ENCODE results near the gene PSD. TPM values are rescaled to one million over a fixed set of nuclear protein-coding genes. Genes with fewer than 3 reads are reported as not detected.
A peak's percentile ranks its signal among the peaks of the same experiment; 100 is the strongest.

PSD gene
- total and polyA plus RNA-seq, 2 donors (not counting 1 experiment from before 2014, with no cell fraction given), result 0.07 to 5.3 TPM

GRCh38 chr10:102394079-102394800 is 24.3 kb downstream of the PSD start:
- H3K27me3 ChIP-seq (ENCODE audit: control insufficient read depth, insufficient read depth, low read length), result no peaks in the 10 kb centered on the region
- peaks cover 2% of the 10 kb centered on the region for H3K36me3 ChIP-seq (ENCODE audit: control insufficient read depth, insufficient read depth, low read length)
- peak overlapping the region; percentile 97 for H3K4me2 ChIP-seq (ENCODE audit: extremely low read depth, insufficient read depth, low read length)
- no peaks in the 10 kb centered on the region for H4K20me1 ChIP-seq (ENCODE audit: control insufficient read depth, extremely low read depth, insufficient read depth, low read length)
- H3K27ac ChIP-seq (ENCODE audit: insufficient read depth, low read length), result peak overlapping the region; percentile 95
- peak overlapping the region; percentile 84 for H2AFZ ChIP-seq (ENCODE audit: low read length)
- no peaks in the 10 kb centered on the region for H3K79me2 ChIP-seq (ENCODE audit: control insufficient read depth, insufficient read depth, low read length)
- no peaks in the 10 kb centered on the region for H3K9me3 ChIP-seq (ENCODE audit: control insufficient read depth, insufficient read depth, low read depth, low read length)
- H3K4me3 ChIP-seq (replicated peaks in 1 of 4; ENCODE audit: control extremely low read depth in 1 of 4, insufficient read depth in 1 of 4, low read depth in 3 of 4, low read length in 4 of 4), result peak overlapping the region; percentile 60 to 87 (median 68)
- TF ChIP-seq EZH2 (IDR thresholded peaks at IDR 0.05; ENCODE audit: low read length, missing control alignments), result no peak
- TF ChIP-seq CTCF (conservative IDR thresholded peaks at IDR 0.05 in 1 of 2, IDR thresholded peaks at IDR 0.05 in 1 of 2; ENCODE audit: low read depth in 1 of 2, low read length in 2 of 2), result peak in 1 of 2 donors; percentile 78
- peak; percentile 86 to 90 for DNase-seq (ENCODE audit: low read depth in 2 of 2)
- H3K4me1 ChIP-seq (ENCODE audit: control insufficient read depth, extremely low read depth, insufficient read depth, low read length), result no peaks in the 10 kb centered on the region
- H3K9ac ChIP-seq (ENCODE audit: insufficient read depth, low read length), result peak overlapping the region; percentile 93

- no peaks in the 10 kb centered on the region for H3K79me2 ChIP-seq (ENCODE audit: control insufficient read depth, insufficient read depth, low read length)
- no peaks in the 10 kb centered on the region for H3K4me1 ChIP-seq (ENCODE audit: control insufficient read depth, extremely low read depth, insufficient read depth, low read length)
- H3K27me3 ChIP-seq (ENCODE audit: control insufficient read depth, insufficient read depth, low read length), result no peaks in the 10 kb centered on the region
- H4K20me1 ChIP-seq (ENCODE audit: control insufficient read depth, extremely low read depth, insufficient read depth, low read length), result no peaks in the 10 kb centered on the region
- H2AFZ ChIP-seq (ENCODE audit: low read length), result peak overlapping the region; percentile 61
- peak overlapping the region; percentile 93 for H3K9ac ChIP-seq (ENCODE audit: insufficient read depth, low read length)
- H3K4me3 ChIP-seq (replicated peaks in 1 of 4; ENCODE audit: control extremely low read depth in 1 of 4, insufficient read depth in 1 of 4, low read depth in 3 of 4, low read length in 4 of 4), result peak overlapping the region; percentile 60 to 87 (median 68)
- peaks cover 2% of the 10 kb centered on the region for H3K36me3 ChIP-seq (ENCODE audit: control insufficient read depth, insufficient read depth, low read length)
- TF ChIP-seq EZH2 (IDR thresholded peaks at IDR 0.05; ENCODE audit: low read length, missing control alignments) (no peak), CTCF (conservative IDR thresholded peaks at IDR 0.05 in 1 of 2, IDR thresholded peaks at IDR 0.05 in 1 of 2; ENCODE audit: low read depth in 1 of 2, low read length in 2 of 2) (peak in 1 of 2 donors; percentile 77)
- no peak for DNase-seq (ENCODE audit: low read depth in 2 of 2)
- H3K9me3 ChIP-seq (ENCODE audit: control insufficient read depth, insufficient read depth, low read depth, low read length), result no peaks in the 10 kb centered on the region
- peak overlapping the region; percentile 95 for H3K27ac ChIP-seq (ENCODE audit: insufficient read depth, low read length)
- H3K4me2 ChIP-seq (ENCODE audit: extremely low read depth, insufficient read depth, low read length), result peak overlapping the region; percentile 83
These were observed 25.0 kb downstream of the PSD start for GRCh38 chr10:102393411-102394078.

GRCh38 chr10:102392306-102392705 is 26.3 kb downstream of the PSD start:
- Histone ChIP-seq H3K27ac (ENCODE audit: insufficient read depth, low read length) (no peak overlapping the region), H4K20me1 (ENCODE audit: control insufficient read depth, extremely low read depth, insufficient read depth, low read length) (no peaks in the 10 kb centered on the region)
- DNase-seq (ENCODE audit: low read depth in 2 of 2), result no peak

More at GRCh38 chr10:102392306-102392705, 26.3 kb downstream of the PSD start:
- Histone ChIP-seq H3K9ac (ENCODE audit: insufficient read depth, low read length) (no peak overlapping the region), H2AFZ (ENCODE audit: low read length) (no peak overlapping the region), H3K79me2 (ENCODE audit: control insufficient read depth, insufficient read depth, low read length) (no peaks in the 10 kb centered on the region), H3K4me1 (ENCODE audit: control insufficient read depth, extremely low read depth, insufficient read depth, low read length) (no peaks in the 10 kb centered on the region), H3K36me3 (ENCODE audit: control insufficient read depth, insufficient read depth, low read length) (no peaks in the 10 kb centered on the region), H3K4me2 (ENCODE audit: extremely low read depth, insufficient read depth, low read length) (no peak overlapping the region), H3K4me3 (replicated peaks in 1 of 4; ENCODE audit: control extremely low read depth in 1 of 4, insufficient read depth in 1 of 4, low read depth in 3 of 4, low read length in 4 of 4) (no peak overlapping the region), H3K27me3 (ENCODE audit: control insufficient read depth, insufficient read depth, low read length) (no peaks in the 10 kb centered on the region), H3K9me3 (ENCODE audit: control insufficient read depth, insufficient read depth, low read depth, low read length) (no peaks in the 10 kb centered on the region)
- TF ChIP-seq EZH2 (IDR thresholded peaks at IDR 0.05; ENCODE audit: low read length, missing control alignments) (no peak), CTCF (conservative IDR thresholded peaks at IDR 0.05 in 1 of 2, IDR thresholded peaks at IDR 0.05 in 1 of 2; ENCODE audit: low read depth in 1 of 2, low read length in 2 of 2) (no peak)
